ENCODE results near the gene AQP3.
"Not testable (repeated sequence)": the region's sequence is repeated elsewhere in the genome, so short reads cannot be mapped to it uniquely, and the experiment has no call there.

The AQP3 gene

GRCh38 chr9:33446946-33447798, at the start of gene AQP3:
Gene AQP3, minus strand, starts transcription at chr9:33447593. Its CDS starts 63 bp downstream, at chr9:33447530.
- DNase-seq (ENCODE audit: low read depth, low spot score), result peak; percentile 29
- peak; percentile 26 for TF ChIP-seq CTCF (IDR thresholded peaks at IDR 0.05; ENCODE audit: low read depth, low read length)
- H3K4me3 ChIP-seq (ENCODE audit: low read depth, low read length), result peak within 1 kb of the TSS; percentile 32
- in situ Hi-C loops (cut with HindIII; ENCODE audit: low sequenced_read_pairs), result no loop called here

- DNase-seq (ENCODE audit: low read depth, low spot score); in situ Hi-C loops (cut with HindIII; ENCODE audit: low sequenced_read_pairs); H3K4me3 ChIP-seq (ENCODE audit: low read depth, low read length): not testable (repeated sequence)
Observed at GRCh38 chr9:33493819-33494218, 46.4 kb upstream of the AQP3 start.

GRCh38 chr9:33489066-33489465, 41.7 kb upstream of the AQP3 start:
- H3K4me3 ChIP-seq (ENCODE audit: low read depth, low read length), result no peak overlapping the region
- in situ Hi-C loops (cut with HindIII; ENCODE audit: low sequenced_read_pairs), result no loop called here
- TF ChIP-seq CTCF (IDR thresholded peaks at IDR 0.05; ENCODE audit: low read depth, low read length), result no peak
- DNase-seq (ENCODE audit: low read depth, low spot score), result peak; percentile 24

- H3K4me3 ChIP-seq (ENCODE audit: low read depth, low read length); DNase-seq (ENCODE audit: low read depth, low spot score); in situ Hi-C loops (cut with HindIII; ENCODE audit: low sequenced_read_pairs): not testable (repeated sequence)
Observed at GRCh38 chr9:33485312-33485711, 37.9 kb upstream of the AQP3 start.

GRCh38 chr9:33480976-33481375, 33.6 kb upstream of the AQP3 start:
- no peak for TF ChIP-seq CTCF (IDR thresholded peaks at IDR 0.05; ENCODE audit: low read depth, low read length)
- no peak for DNase-seq (ENCODE audit: low read depth, low spot score)
- in situ Hi-C loops (cut with HindIII; ENCODE audit: low sequenced_read_pairs), result no loop called here
- H3K4me3 ChIP-seq (ENCODE audit: low read depth, low read length), result no peak overlapping the region

GRCh38 chr9:33480106-33480505, 32.7 kb upstream of the AQP3 start:
- no peak for DNase-seq (ENCODE audit: low read depth, low spot score)
- TF ChIP-seq CTCF (IDR thresholded peaks at IDR 0.05; ENCODE audit: low read depth, low read length), result no peak
- H3K4me3 ChIP-seq (ENCODE audit: low read depth, low read length), result no peak overlapping the region
- in situ Hi-C loops (cut with HindIII; ENCODE audit: low sequenced_read_pairs), result no loop called here

GRCh38 chr9:33476503-33476902, 29.1 kb upstream of the AQP3 start:
- in situ Hi-C loops (cut with HindIII; ENCODE audit: low sequenced_read_pairs), result no loop called here
- no peak for DNase-seq (ENCODE audit: low read depth, low spot score)
- TF ChIP-seq CTCF (IDR thresholded peaks at IDR 0.05; ENCODE audit: low read depth, low read length), result no peak
- no peak overlapping the region for H3K4me3 ChIP-seq (ENCODE audit: low read depth, low read length)
